Small intestine (tissue), 7 donors: ENCODE measurements around the gene ACLY. TPM values are rescaled to one million over a fixed set of nuclear protein-coding genes. Genes with fewer than 3 reads are reported as not detected.

Experiments used
- DNase-seq, 2 donors: peaks; one replicate each; pipeline versions ENCODE4 v3.0.0 to v3.0.0-alpha.2; 2013
- FAIRE-seq: peaks from 2 replicates; lab custom pipeline; 2012; peaks lifted over from hg19 to GRCh38; lab: Jason Lieb, UNC
- H3K27ac ChIP-seq, 3 donors: one replicate each; pipeline ENCODE4 v1.5.1; 2013; ENCODE audit warnings: low read length in 2 of 3, mild to moderate bottlenecking in 2 of 3, control low read depth in 1 of 3, inconsistent platforms in 1 of 3, low read depth in 1 of 3, moderate library complexity in 1 of 3
- H3K27me3 ChIP-seq, 3 donors: one replicate each; pipeline ENCODE4 v1.6.1; 2013; ENCODE audit warnings: low read length in 3 of 3, inconsistent platforms in 1 of 3; ENCODE audit not compliant: control insufficient read depth in 3 of 3, insufficient read depth in 3 of 3
- H3K36me3 ChIP-seq, 3 donors: one replicate each; pipeline ENCODE4 v1.6.1; 2013; ENCODE audit warnings: low read length in 3 of 3, inconsistent platforms in 1 of 3, low read depth in 1 of 3, mild to moderate bottlenecking in 1 of 3, moderate library complexity in 1 of 3; ENCODE audit not compliant: control insufficient read depth in 3 of 3, insufficient read depth in 2 of 3
- H3K4me1 ChIP-seq, 3 donors: one replicate each; pipeline ENCODE4 v1.6.1; 2013; ENCODE audit warnings: low read length in 2 of 3, inconsistent platforms in 1 of 3, low read depth in 1 of 3, mild to moderate bottlenecking in 1 of 3, moderate library complexity in 1 of 3; ENCODE audit not compliant: control insufficient read depth in 3 of 3, insufficient read depth in 2 of 3
- H3K4me3 ChIP-seq, 3 donors: one replicate each; pipeline ENCODE4 v1.5.1; 2013; ENCODE audit warnings: low read length in 3 of 3, control low read depth in 1 of 3, inconsistent platforms in 1 of 3, low read depth in 1 of 3, mild to moderate bottlenecking in 1 of 3, moderate library complexity in 1 of 3
- H3K9me3 ChIP-seq, 2 donors: one replicate each; pipeline ENCODE4 v1.6.1; 2013; ENCODE audit warnings: low read depth in 1 of 2, low read length in 1 of 2; ENCODE audit not compliant: control insufficient read depth in 2 of 2, insufficient read depth in 1 of 2
- WGBS, 3 donors: extraction: QIAGEN DNeasy Blood & Tissue Kit; methylation state at CpG; one replicate each; pipeline ENCODE4 v1.1.7; 2013; 5-methylcytosine and 5-hydroxymethylcytosine counted together
- polyA plus RNA-seq, 4 donors: library from polyadenylated mRNA; stranded (reverse) in 3 of 4; unstranded in 1 of 4; fragments of 200-250 nt in 3 of 4; fragments of 120-200 nt in 1 of 4; gene quantifications; one replicate each; pipeline versions ENCODE4 v1.2.1 to v1.2.3, GENCODE V29; 2013
- donor health status: healthy with polysubstance abuse.
- donor health status: control.
- donor health status: control.
- donor health status: Bipolar disorder and iron deficiency.
- donor health status: healthy.

ACLY gene
- polyA plus RNA-seq, 4 donors = 44.0 to 84.9 (median 54.4) TPM

DNA sequence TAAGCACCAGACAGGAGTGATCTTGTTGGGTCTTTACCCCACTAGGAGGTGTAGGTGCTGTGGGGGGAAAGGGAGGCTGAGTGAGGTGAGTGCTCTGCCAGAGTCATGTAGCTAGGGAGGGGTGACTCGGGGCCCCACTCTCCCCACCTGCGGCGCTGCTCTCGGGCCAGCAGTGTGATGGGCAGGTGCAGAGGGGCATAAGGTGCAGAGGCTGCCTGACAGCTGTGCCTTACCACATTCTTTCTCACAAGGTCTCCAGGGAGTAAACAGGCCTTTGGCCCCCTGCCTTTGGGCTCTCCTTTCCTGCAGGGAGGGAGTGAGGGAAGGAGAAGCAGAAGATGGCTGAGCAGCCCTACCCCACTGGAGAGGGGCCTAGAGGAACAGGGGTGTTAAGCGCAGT, 43.4 kb upstream of the ACLY start:
- H3K4me3 ChIP-seq = no peak overlapping the region
- no peak overlapping the region for H3K27ac ChIP-seq
- no peaks in the 10 kb centered on the region for H3K9me3 ChIP-seq
- DNase-seq = peak in 1 of 2 donors; percentile 28
- peaks cover 0 to 2% (median 0%) of the 10 kb centered on the region in 3 donors for H3K36me3 ChIP-seq
- peaks cover 0 to 34% (median 0%) of the 10 kb centered on the region in 3 donors for H3K4me1 ChIP-seq
- H3K27me3 ChIP-seq = no peaks in the 10 kb centered on the region
- WGBS, 3 donors = 32 to 68% (median 39%) methylated on average over 5 of the region's 5 CpGs
- no peak for FAIRE-seq

- no peak overlapping the region for H3K27ac ChIP-seq
- H3K4me3 ChIP-seq = no peak overlapping the region
- FAIRE-seq = no peak
- peaks cover 0 to 2% (median 0%) of the 10 kb centered on the region in 3 donors for H3K36me3 ChIP-seq
- H3K9me3 ChIP-seq = no peaks in the 10 kb centered on the region
- DNase-seq = peak in 1 of 2 donors; percentile 24
- H3K27me3 ChIP-seq = no peaks in the 10 kb centered on the region
- H3K4me1 ChIP-seq = peaks cover 0 to 28% (median 0%) of the 10 kb centered on the region in 3 donors
- WGBS, 3 donors = 63 to 75% (median 69%) methylated on average over 17 of the region's 17 CpGs
Observed at GRCh38 chr17:41959336-41960095, 40.8 kb upstream of the ACLY start.

DNA sequence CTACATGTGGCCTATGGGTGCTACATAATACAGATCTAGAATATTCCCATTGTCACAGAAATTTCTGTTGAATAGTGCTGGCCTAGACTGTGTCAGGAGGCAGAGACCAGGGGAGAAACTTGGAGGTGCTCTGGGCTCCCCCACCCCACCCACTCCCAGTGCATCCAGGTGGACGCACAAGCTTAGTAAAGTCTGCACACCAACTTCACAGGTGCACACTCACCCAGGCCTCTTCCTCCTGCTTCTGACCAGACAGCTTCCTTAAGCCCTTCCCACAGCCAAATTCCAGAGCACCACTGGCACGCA, 40.2 kb upstream of the ACLY start:
- H3K36me3 ChIP-seq = peaks cover 0 to 2% (median 0%) of the 10 kb centered on the region in 3 donors
- H3K9me3 ChIP-seq = no peaks in the 10 kb centered on the region
- DNase-seq (no peak), FAIRE-seq (no peak)
- H3K4me1 ChIP-seq = peaks cover 0 to 28% (median 0%) of the 10 kb centered on the region in 3 donors
- H3K4me3 ChIP-seq = no peak overlapping the region
- 64 to 84% (median 82%) methylated on average over 2 of the region's 2 CpGs for WGBS, 3 donors
- no peak overlapping the region for H3K27ac ChIP-seq
- H3K27me3 ChIP-seq = no peaks in the 10 kb centered on the region

- DNase-seq = peak in 1 of 2 donors; percentile 63
- peaks cover 0 to 2% (median 0%) of the 10 kb centered on the region in 3 donors for H3K36me3 ChIP-seq
- no peaks in the 10 kb centered on the region for H3K27me3 ChIP-seq
- H3K4me3 ChIP-seq = no peak overlapping the region
- WGBS, 3 donors = 43 to 72% (median 58%) methylated on average over 6 of the region's 6 CpGs
- H3K4me1 ChIP-seq = peaks cover 0 to 28% (median 0%) of the 10 kb centered on the region in 3 donors
- no peak for FAIRE-seq
- H3K27ac ChIP-seq = peak overlapping the region in 1 of 3 donors; percentile 21
- no peaks in the 10 kb centered on the region for H3K9me3 ChIP-seq
Observed at GRCh38 chr17:41957869-41958439, 39.2 kb upstream of the ACLY start.

DNA sequence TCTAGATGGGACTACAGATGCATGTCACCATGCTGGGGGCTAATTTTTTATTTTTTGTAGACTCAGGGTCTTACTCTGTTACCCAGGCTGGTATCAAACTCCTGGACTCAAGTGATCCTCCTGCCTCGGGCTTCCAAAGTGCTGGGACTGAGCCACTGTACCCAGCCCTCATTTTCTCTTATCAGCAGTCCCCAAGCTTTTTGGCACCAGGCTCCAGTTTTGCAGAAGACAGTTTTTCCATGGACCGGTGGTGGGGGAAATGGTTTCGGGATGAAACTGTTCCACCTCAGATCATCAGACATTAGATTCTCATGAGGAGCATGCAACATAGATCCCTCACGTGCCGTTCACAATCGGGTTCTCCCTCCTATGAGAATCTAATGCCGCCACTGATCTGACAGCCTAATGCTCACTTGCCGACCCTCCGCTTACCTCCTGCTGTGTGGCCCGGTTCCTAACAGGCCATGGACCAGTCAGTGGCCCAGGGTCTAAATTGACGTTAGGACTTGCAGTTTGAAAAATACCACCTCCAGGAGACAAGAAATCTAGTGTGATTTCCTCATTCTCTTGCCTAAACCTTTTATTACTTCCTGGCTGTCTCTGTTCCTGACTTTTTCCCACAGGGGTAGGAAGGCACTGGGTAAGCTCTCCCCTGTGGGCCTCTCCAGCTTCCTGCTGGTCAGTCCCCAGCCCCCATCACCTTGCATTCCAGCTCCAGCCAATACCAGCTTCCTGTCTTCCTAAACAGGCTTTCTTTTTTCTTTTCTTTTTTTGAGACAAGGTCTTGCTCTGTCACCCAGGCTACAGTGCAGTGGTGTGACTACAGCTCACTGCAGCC, 38.5 kb upstream of the ACLY start:
- H3K9me3 ChIP-seq = no peaks in the 10 kb centered on the region
- 64 to 72% (median 67%) methylated on average over 11 of the region's 11 CpGs for WGBS, 3 donors
- H3K36me3 ChIP-seq = peaks cover 0 to 2% (median 0%) of the 10 kb centered on the region in 3 donors
- H3K4me3 ChIP-seq = no peak overlapping the region
- H3K4me1 ChIP-seq = peaks cover 0 to 22% (median 0%) of the 10 kb centered on the region in 3 donors
- peak overlapping the region in 1 of 3 donors; percentile 21 for H3K27ac ChIP-seq
- FAIRE-seq = no peak
- peak in 1 of 2 donors; percentile 39 for DNase-seq
- H3K27me3 ChIP-seq = no peaks in the 10 kb centered on the region

DNA sequence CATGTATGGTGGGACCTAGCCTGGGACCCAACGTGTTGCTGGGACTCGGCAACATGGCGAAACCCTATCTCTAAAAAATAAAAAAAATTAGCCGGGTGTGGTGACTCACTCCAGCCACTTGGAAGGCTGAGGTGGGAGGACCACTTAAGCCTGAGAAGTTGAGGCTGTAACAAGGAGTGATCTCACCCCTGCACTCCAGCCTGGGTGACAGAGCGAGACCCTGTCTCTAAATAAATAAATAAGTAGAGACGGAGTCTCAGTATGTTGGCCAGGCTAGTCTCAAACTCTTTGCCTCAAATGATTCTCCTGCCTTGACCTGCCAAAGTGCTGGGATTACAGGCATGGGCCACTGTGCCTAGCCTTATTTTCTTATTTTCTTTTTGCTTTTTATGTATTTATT, 37.8 kb upstream of the ACLY start:
- no peak for FAIRE-seq
- 86 to 95% (median 90%) methylated on average over 6 of the region's 6 CpGs for WGBS, 3 donors
- peaks cover 0 to 2% (median 0%) of the 10 kb centered on the region in 3 donors for H3K36me3 ChIP-seq

DNA sequence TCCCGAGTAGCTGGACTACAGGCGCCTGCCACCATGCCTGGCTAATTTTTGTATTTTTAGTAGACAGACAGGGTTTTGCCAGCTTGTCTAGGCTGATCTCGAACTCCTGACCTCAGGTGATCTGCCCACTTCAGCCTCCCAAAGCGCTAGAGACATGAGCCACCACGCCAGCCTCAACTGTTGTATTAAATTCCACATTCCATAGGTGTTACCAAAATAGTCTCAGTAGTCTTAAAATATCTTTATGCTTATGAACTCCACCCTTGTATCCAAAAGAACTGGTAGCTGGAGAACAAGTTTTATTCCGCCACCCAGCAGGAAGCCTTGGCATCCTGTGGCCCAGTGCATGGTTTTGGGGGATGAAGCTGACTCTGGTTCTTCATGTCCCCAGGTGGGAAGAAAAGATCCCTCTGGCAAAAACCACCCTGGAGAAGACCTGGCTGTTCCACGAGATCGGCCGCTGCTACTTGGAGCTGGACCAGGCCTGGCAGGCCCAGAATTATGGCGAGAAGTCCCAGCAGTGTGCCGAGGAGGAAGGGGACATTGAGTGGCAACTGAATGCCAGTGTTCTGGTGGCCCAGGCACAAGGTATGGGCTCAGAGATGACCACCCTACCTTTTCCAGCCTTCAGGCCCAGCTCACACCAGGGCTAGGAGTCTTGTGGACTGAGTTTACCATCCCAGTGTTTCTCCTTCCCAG, 30.2 kb upstream of the ACLY start:
- DNase-seq (no peak), FAIRE-seq (no peak)
- no peaks in the 10 kb centered on the region for H3K9me3 ChIP-seq
- peaks cover 0 to 4% (median 0%) of the 10 kb centered on the region in 3 donors for H3K36me3 ChIP-seq
- peaks cover 0 to 10% (median 0%) of the 10 kb centered on the region in 3 donors for H3K4me1 ChIP-seq
- 80 to 84% (median 82%) methylated on average over 11 of the region's 11 CpGs for WGBS, 3 donors
- no peaks in the 10 kb centered on the region for H3K27me3 ChIP-seq
- no peak overlapping the region for H3K27ac ChIP-seq
- H3K4me3 ChIP-seq = no peak overlapping the region

More for the DNA sequence above, 37.8 kb upstream of the ACLY start:
- no peaks in the 10 kb centered on the region for H3K27me3 ChIP-seq
- no peaks in the 10 kb centered on the region for H3K9me3 ChIP-seq
- no peak overlapping the region for H3K4me3 ChIP-seq
- peaks cover 0 to 17% (median 0%) of the 10 kb centered on the region in 3 donors for H3K4me1 ChIP-seq
- no peak overlapping the region for H3K27ac ChIP-seq
- DNase-seq = no peak
